GM18861 (cell line): Measurements from ENCODE around the gene NGEF.
"Not testable (repeated sequence)": the region's sequence is repeated elsewhere in the genome, so short reads cannot be mapped to it uniquely, and the experiment has no call there.

Source experiments
- ATAC-seq: cut with Tn5 transposase; IDR thresholded peaks from one replicate; pipeline ENCODE4 v1.9.1; 2021; ENCODE audit not compliant: unreplicated experiment

Gene NGEF

DNA sequence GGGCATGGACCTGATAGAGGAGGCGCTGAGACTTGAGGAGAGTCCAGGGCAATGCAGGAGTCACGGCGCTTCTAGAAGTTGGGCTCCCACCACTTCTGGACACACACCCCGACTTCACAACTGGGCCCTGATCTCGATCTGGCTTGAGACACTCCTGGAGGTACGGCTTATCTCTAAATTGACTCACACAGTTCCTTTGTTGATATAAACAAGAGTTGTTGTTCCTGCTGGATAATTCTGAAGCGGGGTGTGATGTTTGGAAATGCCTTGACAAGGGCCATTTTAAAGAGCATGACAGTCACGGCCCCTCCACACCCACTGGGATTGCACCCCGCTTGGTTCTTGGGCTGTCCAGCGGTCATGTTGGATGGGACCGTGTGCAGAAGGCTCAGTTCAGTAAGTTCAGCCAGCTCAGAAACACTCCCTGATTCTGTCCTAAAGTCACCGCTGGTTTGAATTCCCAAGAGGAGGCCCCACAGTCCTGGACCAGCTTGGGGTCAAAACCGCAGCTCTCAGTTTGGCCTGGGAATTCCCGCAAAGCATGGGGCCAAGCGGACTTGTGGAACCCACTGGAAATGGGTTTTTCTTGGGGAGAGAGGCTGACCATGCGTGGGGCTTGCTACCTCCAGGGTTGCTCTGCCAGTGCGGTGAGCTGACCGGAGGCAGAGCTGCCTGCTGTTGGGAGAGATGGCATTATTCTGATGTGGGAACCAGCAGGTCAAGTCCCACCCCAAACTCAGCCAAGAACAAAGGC, 10.1 kb upstream of the NGEF start:
- no peak for ATAC-seq

DNA sequence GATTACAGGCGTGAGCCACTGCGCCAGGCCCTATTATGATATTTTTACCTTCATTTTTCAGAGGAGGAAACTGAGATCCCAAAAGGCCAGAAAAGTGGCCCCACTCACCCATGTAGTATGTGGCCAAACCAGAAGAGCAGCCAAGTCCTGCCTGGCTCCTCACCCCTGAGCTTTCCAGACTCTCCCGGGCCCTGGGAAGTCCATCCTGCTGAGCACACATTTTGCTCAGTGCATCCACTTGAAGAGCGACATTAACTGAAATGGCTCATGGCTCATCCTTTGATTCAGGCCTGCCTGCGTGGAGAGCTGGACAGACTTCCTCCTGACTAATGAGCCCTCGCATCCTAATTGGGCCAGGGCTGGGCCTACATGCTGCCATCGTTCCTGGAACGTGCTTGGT, 9.5 kb upstream of the NGEF start:
- no peak for ATAC-seq

DNA sequence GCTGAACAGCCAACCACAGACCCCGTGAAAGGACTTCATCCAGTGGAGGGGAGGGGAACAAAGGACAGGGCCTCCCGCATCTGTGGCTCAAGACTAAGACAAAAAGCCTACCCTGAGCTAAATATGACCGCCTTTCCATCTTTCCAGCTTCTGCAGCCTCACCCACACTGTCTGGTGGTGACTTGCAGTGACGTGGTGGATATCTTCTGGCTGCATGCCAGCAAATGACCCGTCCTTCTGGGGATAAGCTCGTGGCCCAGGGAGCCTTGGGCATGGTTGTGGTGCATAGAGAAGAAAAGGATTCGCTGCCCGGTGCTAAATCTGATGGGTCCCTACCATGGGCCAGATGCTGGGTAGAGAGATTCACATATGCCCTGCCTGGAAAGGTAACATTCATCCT, 8.7 kb upstream of the NGEF start:
- no peak for ATAC-seq

DNA sequence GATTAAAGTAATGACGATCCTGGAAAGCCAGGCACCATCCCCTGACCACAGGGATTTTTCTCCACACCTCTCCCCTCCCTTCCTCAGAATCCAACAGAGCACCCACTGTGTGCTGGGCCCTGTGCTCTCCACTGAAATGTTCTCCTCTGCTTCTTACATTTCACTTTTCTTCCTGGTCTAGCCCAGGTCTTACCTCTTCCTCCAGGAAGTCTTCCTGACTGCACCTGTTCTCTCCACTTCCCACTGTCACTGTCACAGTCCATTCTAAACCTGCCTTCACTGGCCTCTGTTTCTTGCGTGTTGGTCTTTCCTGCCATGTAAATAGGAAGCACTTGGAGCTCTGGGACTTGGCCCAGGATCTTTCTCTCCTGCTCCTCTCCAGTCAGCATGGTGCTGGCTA, 7.4 kb upstream of the NGEF start:
- ATAC-seq = no peak

DNA sequence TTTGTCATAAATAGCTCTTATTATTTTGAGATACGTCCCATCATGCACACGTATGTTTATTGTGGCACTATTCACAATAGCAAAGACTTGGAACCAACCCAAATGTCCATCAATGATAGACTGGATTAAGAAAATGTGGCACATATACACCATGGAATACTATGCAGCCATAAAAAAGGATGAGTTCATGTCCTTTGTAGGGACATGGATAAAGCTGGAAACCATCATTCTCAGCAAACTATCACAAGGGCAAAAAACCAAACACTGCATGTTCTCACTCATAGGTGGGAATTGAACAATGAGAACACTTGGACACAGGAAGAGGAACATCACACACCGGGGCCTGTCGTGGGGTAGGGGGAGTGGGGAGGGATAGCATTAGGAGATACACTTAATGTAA, 6.6 kb upstream of the NGEF start:
- ATAC-seq = not testable (repeated sequence)

DNA sequence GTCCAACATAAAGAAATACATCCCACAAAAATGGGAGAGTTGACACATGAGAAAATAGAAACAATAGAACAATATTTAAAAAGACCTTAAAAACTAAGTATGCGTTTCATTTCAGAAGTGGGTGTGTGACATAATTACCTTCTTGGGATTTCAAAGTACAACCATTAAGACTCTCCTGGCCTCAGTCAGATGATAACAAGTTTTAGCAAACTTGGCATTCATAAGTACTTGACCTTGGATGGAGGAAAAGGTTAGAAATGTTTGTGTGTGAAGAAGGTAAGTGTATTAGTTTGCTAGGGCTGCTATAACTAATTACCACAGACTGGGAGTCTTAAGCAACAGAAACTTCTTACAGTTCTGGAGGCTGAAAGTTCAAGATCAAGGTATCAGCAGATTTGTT, 4.9 kb upstream of the NGEF start:
- no peak for ATAC-seq

DNA sequence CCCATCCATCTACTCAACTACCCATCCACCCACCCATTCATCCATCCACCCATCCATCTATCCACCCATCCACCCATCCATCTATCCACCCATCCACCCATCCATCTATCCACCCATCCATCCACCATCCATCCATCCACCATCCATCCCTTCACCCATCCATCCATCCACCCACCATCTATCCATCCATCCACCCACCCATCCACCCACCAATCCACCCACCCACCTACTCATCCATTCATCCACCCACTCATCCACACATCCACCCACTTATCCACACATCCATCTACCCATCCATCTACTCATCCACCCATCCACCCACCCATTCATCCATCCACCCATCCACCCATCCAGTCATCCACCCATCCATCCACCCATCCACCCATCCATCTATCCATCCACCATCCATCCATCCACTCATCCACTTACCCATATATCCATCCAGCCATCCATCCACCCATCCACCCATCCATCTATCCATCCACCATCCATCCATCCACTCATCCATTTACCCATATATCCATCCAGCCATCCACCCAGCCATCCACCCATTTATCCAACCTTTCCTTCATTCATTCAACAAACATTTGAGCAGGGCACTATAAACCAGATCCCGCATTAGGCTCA, 2.1 kb upstream of the NGEF start:
- no peak for ATAC-seq

DNA sequence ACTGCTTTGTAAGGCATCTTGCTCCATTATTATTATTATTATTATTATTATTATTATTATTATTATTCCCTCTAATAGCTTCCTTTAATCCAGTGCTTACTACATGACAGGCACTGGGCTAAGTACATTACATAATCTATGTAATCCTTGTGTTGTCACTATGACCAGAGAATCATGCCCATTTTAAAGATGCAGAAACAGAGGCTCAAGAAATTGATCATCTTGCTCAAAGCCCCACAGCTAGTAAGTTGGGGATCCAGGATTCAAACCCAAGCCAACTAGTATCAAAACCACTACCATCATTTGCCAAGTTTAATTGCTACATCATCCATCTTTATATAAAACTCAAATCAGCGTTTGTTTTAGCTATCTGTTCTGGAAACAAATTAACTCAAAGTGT, 594 bp upstream of the NGEF start:
- no peak for ATAC-seq

DNA sequence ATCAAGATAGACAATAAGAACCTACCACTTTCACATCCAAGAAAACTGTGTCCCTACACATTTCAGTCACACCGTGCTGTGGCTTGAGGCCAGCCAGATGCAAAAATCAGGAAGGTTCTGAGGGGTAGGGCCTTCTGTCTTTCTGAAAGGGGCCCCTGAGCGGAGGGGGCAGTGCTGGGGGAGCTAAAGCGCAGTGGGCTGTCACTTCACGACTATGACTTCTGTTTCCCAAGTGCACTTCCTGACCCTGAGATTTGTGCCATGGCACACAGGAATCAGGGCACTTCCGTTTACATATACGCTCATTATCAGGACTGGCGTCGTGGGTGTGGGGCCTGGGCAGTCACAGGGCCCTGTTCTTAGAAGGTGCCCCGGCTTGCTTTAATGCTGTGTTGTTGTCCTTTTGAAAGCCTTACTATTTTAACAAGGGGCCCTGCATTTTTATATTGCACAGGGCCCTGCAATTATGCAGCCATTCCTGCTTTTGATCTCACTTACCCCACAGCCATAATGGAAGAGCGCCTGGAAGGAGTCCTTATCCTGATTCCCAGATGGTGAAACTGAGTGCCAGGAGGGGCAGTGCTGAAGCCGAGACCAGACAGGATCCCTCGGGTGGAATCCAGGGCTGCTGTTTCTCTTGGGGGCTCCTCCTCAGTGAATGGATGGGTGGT, 620 bp downstream of the NGEF start:
- ATAC-seq = no peak

DNA sequence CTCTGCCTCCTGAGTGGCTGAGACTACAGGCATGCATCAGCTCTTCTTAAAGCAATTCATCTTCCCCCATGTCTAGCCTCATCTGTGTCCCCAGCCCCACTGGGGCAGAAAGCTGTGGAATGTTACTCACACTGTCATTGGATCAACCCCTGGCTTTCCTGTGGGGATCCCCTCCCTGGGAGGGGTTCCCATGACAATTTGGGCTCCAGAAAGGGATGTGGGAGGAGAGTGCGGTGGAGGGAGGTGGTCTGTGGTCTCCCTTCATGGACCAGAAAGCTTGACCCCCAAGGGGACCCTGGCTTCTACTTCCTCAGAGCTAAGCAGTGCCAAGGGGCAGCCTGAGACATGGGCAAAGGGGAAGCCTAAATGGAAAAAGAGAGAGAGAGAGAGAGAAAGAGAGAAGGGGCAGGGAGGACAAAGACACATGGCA, 1.3 kb downstream of the NGEF start:
- ATAC-seq = no peak

DNA sequence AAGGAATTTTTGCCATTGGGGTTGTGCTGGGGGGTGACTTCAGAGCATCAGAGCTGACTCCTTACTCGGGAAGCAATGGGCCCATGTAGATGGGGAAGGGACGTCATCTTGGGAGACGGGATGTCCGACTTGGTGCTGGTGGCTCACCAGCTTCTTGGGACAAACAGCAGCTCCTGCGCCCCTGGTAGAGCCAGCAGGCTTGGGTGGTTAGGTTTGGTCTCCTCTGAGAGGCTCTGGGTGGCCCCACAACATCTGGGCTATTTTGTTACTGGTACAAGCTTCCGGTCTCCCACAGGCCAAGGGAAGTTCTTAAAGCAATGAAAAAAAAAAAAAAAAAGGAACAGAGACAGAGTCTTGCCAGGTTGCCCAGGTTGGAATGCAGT, 1.8 kb downstream of the NGEF start:
- ATAC-seq = no peak

DNA sequence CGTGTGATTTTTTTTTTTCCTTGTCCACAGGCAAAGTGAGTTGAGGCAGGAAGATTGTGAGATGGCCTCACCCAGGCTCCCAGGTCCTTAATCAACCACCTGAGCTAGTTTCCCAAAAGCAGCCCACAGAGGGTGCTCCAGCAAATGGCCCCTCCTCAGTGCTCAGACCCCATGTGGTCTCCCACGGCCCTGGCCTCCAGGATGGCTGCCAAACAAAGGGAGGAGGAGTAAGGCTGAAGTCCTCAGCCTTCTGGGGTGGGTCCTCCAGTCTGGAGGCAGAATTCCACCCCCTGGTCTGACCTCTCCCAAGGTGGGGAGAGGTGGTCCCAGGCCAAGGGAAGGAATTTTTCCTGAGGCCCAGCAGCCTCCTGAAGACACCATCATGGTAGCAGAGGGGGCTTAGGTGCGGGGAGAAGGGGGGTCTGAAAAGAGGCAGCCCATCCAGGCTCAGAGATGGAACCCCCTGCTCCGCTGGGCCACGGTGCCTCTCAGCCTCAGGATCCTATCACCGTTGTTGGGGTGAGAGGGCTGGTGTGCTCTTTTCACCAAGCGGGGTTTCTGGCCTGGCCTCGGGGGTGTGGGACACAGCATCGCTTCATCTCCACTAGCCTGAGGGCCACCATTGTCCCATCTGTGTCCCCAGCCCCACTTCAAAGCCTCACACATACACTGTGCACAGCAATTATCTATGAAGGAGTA, 2.3 kb downstream of the NGEF start:
- ATAC-seq = no peak

DNA sequence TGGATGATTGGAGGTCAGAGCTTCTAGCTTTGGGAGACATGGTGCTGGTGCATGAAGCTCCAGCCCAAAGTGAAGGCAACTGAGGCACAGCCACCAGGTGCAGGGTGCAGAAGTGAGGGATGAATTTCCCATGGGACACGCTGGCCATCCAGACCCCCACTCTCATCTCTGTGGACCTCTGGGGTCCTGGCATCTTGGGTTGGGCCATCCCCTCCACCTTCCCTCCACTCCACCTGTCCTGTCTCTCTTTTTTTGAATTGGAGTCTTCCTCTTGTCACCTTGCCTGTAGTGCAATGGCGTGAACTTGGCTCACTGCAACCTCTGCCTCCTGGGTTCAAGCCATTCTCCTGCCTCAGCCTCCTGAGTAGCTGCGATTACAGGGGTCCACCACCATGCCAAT, 3.4 kb downstream of the NGEF start:
- no peak for ATAC-seq

DNA sequence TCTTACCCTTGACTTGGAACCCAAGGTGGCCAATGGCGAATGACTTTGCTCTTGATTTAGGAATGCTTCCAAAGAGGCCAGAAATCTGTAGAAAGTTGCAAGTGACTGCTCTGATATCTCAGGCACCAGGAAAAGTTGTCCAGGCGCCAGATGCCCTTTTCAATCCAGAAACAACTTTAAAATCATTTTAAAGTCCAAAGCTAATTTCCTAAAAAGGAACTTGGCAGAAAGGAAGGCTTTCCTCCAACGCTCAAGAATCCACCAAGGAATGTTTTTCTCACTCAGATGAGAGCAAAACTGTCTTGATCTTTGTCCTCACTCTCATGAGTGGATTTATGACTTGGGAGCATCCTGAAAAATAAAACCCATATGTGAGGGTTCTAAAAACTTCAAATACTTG, 5.3 kb downstream of the NGEF start:
- ATAC-seq = no peak

DNA sequence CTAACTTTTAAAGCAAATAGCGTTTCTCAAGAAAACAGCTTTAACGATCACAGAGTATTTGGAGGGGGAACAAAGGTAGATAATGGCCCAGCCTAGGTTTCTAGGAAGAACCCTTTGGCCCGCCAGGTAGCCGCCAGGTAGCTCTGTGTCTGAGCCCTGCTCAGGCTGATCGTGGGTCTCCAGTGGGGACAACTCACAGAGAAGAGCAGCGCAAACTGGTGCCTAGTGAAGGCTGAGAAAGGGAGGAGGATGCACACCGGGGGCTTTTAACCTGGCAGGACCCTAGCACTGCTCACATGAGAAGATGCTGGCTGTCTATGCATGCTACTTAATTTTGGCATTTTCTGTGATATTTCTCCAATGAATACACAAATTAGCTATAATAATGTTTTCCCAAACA, 5.8 kb downstream of the NGEF start:
- no peak for ATAC-seq

DNA sequence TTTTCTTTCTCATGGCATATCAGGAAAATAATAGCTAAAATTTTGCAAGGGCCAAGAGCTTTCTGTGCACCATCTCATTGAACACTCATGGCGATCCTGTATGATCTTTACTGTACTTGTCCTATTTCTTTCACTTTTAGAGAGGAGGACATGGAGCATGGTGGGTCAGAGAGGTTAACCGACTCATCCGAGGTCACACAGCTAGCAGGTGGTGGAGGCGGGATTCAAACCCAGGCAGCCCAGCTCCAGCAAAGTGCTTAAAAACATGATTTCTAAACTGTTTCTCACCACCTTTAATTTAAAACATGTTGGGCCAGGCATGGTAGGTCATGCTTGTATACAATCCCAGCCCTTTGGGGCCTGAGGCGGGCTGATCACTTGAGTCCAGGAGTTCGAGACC, 6.4 kb downstream of the NGEF start:
- no peak for ATAC-seq

DNA sequence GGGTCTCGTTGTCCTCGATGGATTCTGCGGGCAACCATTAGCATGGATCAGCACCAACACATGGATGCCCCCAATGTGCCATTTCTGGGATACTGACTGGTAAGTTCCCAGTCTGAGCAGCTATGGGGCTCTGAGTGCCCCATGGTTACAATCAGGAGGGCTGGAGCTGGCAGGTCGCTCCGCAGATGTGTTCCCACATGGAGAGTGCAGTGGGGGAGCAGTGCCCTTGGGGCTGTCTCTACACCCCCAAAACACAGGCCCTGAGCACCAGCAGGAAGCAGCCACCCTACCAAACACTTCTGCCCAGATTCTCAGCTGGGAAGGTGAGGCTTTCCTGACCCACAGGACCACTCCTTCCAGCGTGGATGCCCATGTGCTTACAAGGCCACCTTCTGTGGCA, 8.0 kb downstream of the NGEF start:
- ATAC-seq = no peak

DNA sequence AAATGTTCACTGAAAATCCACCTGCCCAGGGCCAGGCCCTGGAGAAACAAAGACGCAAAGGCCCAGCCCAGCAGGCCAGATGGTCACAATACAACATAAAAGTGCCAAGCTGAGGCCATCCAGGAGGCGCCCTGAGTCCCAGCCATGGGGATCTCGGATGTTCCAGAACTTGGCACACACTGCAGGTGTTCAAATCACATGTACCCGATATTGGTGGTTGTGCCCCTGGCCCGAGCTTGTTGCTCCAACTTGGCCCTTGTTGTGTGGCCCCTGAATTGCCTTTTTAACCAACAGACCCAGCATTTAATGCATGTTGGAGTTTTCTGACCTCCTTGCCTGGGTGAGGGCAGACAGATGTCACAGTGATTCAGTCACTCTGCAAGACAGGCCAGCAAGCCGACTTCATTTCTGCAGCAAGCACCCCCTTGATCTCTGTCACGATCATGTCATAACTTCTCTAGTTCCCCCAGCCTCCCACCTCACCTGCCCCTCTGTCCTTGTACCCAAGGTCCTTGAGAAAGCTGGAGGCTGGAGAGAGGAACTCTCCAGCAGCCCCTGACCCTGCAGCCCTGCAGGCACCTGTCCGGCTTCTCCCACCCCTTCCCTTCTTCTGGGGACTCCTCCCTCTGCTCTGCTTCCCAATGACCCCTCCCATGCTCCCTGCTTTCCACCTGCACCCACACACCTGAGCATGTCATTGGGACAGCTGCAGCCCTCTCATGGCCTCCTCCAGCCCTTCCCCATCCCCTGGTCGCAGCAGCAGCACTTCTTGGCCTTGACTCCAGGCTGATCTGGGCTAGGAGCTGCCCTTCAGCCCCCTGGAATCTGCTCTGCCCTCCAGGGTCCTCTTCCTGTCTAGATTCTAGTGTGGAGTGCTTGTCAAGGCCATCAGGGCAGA, 9.1 kb downstream of the NGEF start:
- no peak for ATAC-seq

DNA sequence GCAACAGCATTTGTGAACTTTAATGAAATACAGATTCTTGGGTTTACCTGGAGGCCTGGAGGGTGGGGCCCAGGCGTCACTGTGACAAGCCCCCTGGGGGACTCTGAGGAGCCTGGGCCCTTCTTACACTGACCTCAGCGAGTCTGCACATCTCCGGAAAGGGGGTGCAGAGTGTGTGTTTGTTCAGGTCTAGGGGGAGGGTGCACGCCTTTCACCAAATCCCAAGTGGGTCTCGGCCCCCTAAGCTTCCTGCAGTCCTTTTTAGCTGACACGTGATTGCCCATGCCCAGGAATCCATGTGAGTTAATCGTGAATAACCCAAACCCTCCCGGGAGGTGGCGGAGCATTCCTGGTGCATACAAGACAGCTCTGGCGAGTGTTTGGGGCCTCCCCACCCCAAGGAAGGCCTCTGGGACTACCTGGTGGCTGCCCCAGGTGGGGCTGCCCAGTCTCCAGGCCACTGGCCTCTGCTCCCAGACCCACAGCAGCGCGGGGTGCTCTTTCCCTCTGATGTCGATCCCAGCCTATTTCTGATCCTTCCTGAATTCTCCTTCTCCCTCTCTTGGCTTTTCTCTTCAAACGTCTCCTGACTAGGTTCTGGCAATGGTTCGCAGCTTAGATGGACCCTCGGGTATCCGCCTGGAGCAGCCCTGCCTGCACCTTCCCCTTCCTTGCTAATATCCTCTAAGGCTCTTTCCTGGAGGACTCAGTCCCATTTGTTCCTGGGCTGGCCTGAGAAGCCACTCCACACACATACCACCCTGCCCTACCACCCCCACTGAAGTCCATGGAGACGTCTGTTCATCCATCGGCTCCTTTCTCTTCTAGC, 10.0 kb downstream of the NGEF start:
- no peak for ATAC-seq
